Cerebellar nuclear complex (tissue), 1 donor: ENCODE results near the gene CKLF.
"Not testable (repeated sequence)": the region's sequence is repeated elsewhere in the genome, so short reads cannot be mapped to it uniquely, and the experiment has no call there.

Experiments used
- DNase-seq, 2 experiments: peaks; one replicate each; lab custom pipeline; 2025; lab: John Stamatoyannopoulos, UW

CKLF gene

GRCh38 chr16:66542396-66542795 is 10.0 kb upstream of the CKLF start:
- DNase-seq: no peak

GRCh38 chr16:66543541-66543940 is 8.8 kb upstream of the CKLF start:
- no peak for DNase-seq

- DNase-seq: no peak
These were observed 8.2 kb upstream of the CKLF start for GRCh38 chr16:66544016-66544757.

- no peak for DNase-seq
These were observed 5.0 kb upstream of the CKLF start for GRCh38 chr16:66547101-66547989.

GRCh38 chr16:66548068-66548467 is 4.3 kb upstream of the CKLF start:
- no peak for DNase-seq

GRCh38 chr16:66548868-66549267 is 3.5 kb upstream of the CKLF start:
- no peak for DNase-seq

- peak in 1 of 2 experiments; percentile 47 for DNase-seq
These were observed 2.9 kb upstream of the CKLF start, which contains the start of gene TK2 for GRCh38 chr16:66549284-66550131. TK2 (minus strand) TSS chr16:66550122; CDS start chr16:66550061, 61 bp downstream.

- no peak for DNase-seq
These were observed 1.0 kb upstream of the CKLF start for GRCh38 chr16:66551348-66551759.

- no peak for DNase-seq
These were observed 539 bp upstream of the CKLF start for GRCh38 chr16:66551788-66552285.

GRCh38 chr16:66553223-66553622 is 847 bp downstream of the CKLF start:
- DNase-seq: no peak

- DNase-seq: no peak
These were observed 1.6 kb downstream of the CKLF start for GRCh38 chr16:66554021-66554420.

- no peak for DNase-seq
These were observed 2.1 kb downstream of the CKLF start for GRCh38 chr16:66554495-66554894.

- DNase-seq: no peak
These were observed 7.7 kb downstream of the CKLF start for GRCh38 chr16:66560107-66560506.

GRCh38 chr16:66561381-66562080 is 9.2 kb downstream of the CKLF start:
- DNase-seq: no peak

GRCh38 chr16:66562409-66562808 is 10.0 kb downstream of the CKLF start:
- DNase-seq: no peak

- DNase-seq: no peak
These were observed 10.6 kb downstream of the CKLF start for GRCh38 chr16:66562986-66563385.

GRCh38 chr16:66563574-66564334 is 11.4 kb downstream of the CKLF start:
- no peak for DNase-seq

- no peak for DNase-seq
These were observed 13.9 kb downstream of the CKLF start, which contains the start of gene CMTM1 for GRCh38 chr16:66566051-66566901. CMTM1 (plus strand) TSS chr16:66566439; CDS start chr16:66566514, 75 bp downstream.

GRCh38 chr16:66567270-66567669 is 14.9 kb downstream of the CKLF start:
- not testable (repeated sequence) for DNase-seq
